ENCODE data around the gene LPGAT1.
"Not testable (repeated sequence)": the region's sequence is repeated elsewhere in the genome, so short reads cannot be mapped to it uniquely, and the experiment has no call there.

The LPGAT1 gene

GRCh38 chr1:211731456-211732292 is 98.9 kb downstream of the LPGAT1 start:
- no peak for DNase-seq

- DNase-seq, result no peak
These were observed 100.2 kb downstream of the LPGAT1 start for GRCh38 chr1:211730347-211730746.

GRCh38 chr1:211729238-211729637 is 101.3 kb downstream of the LPGAT1 start:
- DNase-seq, result no peak

- DNase-seq, result no peak
These were observed 104.0 kb downstream of the LPGAT1 start for GRCh38 chr1:211726467-211726995.

GRCh38 chr1:211724687-211725196 is 105.8 kb downstream of the LPGAT1 start:
- no peak for DNase-seq

GRCh38 chr1:211723273-211723672 is 107.3 kb downstream of the LPGAT1 start:
- no peak for DNase-seq

- no peak for DNase-seq
These were observed 108.0 kb downstream of the LPGAT1 start for GRCh38 chr1:211722277-211723175.

- DNase-seq, result not testable (repeated sequence)
These were observed 114.0 kb downstream of the LPGAT1 start for GRCh38 chr1:211716555-211716954.

GRCh38 chr1:211715971-211716370 is 114.6 kb downstream of the LPGAT1 start:
- no peak for DNase-seq

- DNase-seq, result no peak
These were observed 116.4 kb downstream of the LPGAT1 start for GRCh38 chr1:211714154-211714553.

- DNase-seq, result no peak
These were observed 117.3 kb downstream of the LPGAT1 start for GRCh38 chr1:211713231-211713630.

GRCh38 chr1:211711315-211711705 is 119.3 kb downstream of the LPGAT1 start:
- no peak for DNase-seq

- no peak for DNase-seq
These were observed 119.8 kb downstream of the LPGAT1 start for GRCh38 chr1:211710566-211711314.

GRCh38 chr1:211708926-211709325 is 121.6 kb downstream of the LPGAT1 start:
- DNase-seq, result no peak

- no peak for DNase-seq
These were observed 122.6 kb downstream of the LPGAT1 start for GRCh38 chr1:211708006-211708405.

GRCh38 chr1:211705467-211706091 is 125.0 kb downstream of the LPGAT1 start:
- DNase-seq, result no peak

GRCh38 chr1:211704543-211704942 is 126.0 kb downstream of the LPGAT1 start:
- no peak for DNase-seq

- no peak for DNase-seq
These were observed 126.6 kb downstream of the LPGAT1 start for GRCh38 chr1:211703812-211704537.

GRCh38 chr1:211701733-211702132 is 128.8 kb downstream of the LPGAT1 start:
- no peak for DNase-seq

- DNase-seq, result no peak
These were observed 131.5 kb downstream of the LPGAT1 start for GRCh38 chr1:211699059-211699458.

All from activated gamma-delta T cell treated with Interleukin-2 at 50 U/mL for 16 hours (primary cell).